Measurements from ENCODE around the gene CTDP1. TPM values are rescaled to one million over a fixed set of nuclear protein-coding genes. Genes with fewer than 3 reads are reported as not detected.

The CTDP1 gene
- total RNA-seq, 2 experiments from 2014 or later, result 36.7 to 45.5 TPM

GRCh38 chr18:79695856-79696850 lies 16.6 kb downstream of the CTDP1 start:
- no peak for ATAC-seq
- H3K36me3 Mint-ChIP-seq (ENCODE audit: low read depth), result peaks cover 32% of the 10 kb centered on the region
- no peak for DNase-seq
- ChIA-PET CTCF (interaction anchor here (0.5 kb wide), 1 partner anchor 207 kb away, joined by 3 read pairs; no protein-coding TSS in a partner anchor), POLR2A (no interaction called here)
- H3K27ac Mint-ChIP-seq, result no peak overlapping the region
- no peak overlapping the region for H3K4me3 Mint-ChIP-seq
- H3K9me3 Mint-ChIP-seq (ENCODE audit: low read depth), result no peaks in the 10 kb centered on the region
- intact Hi-C loops (cut with DNase I, micrococcal nuclease), result no loop called here
- H3K27me3 Mint-ChIP-seq, result no peaks in the 10 kb centered on the region
- peaks cover 13% of the 10 kb centered on the region for H3K4me1 Mint-ChIP-seq

GRCh38 chr18:79697178-79697577 lies 17.6 kb downstream of the CTDP1 start:
- ChIA-PET POLR2A (no interaction called here), CTCF (interaction anchor here (0.5 kb wide), 1 partner anchor 12 kb away, joined by 3 read pairs; no protein-coding TSS in a partner anchor)
- Mint-ChIP-seq H3K27me3 (no peaks in the 10 kb centered on the region), H3K9me3 (ENCODE audit: low read depth) (no peaks in the 10 kb centered on the region), H3K36me3 (ENCODE audit: low read depth) (peaks cover 38% of the 10 kb centered on the region), H3K4me3 (no peak overlapping the region), H3K4me1 (peaks cover 12% of the 10 kb centered on the region), H3K27ac (no peak overlapping the region)
- DNase-seq (no peak), ATAC-seq (no peak)
- intact Hi-C loops (cut with DNase I, micrococcal nuclease), result no loop called here

- Mint-ChIP-seq H3K27ac (no peak overlapping the region), H3K36me3 (ENCODE audit: low read depth) (peaks cover 38% of the 10 kb centered on the region), H3K27me3 (no peaks in the 10 kb centered on the region), H3K4me3 (no peak overlapping the region), H3K9me3 (ENCODE audit: low read depth) (no peaks in the 10 kb centered on the region), H3K4me1 (peaks cover 8% of the 10 kb centered on the region)
- DNase-seq (no peak), ATAC-seq (no peak)
- POLR2A ChIA-PET, result no interaction called here
- CTCF ChIA-PET, result interaction anchor here (0.5 kb wide), 1 partner anchor 329 kb away, joined by 5 read pairs; no protein-coding TSS in a partner anchor
- intact Hi-C loops (cut with DNase I, micrococcal nuclease), result no loop called here
Measured at GRCh38 chr18:79697976-79698375, 18.4 kb downstream of the CTDP1 start.

GRCh38 chr18:79698668-79699335 lies 19.2 kb downstream of the CTDP1 start:
- no peak overlapping the region for H3K4me3 Mint-ChIP-seq
- ChIA-PET CTCF (no interaction called here), POLR2A (no interaction called here)
- DNase-seq (no peak), ATAC-seq (no peak)
- intact Hi-C loops (cut with DNase I, micrococcal nuclease), result no loop called here
- H3K4me1 Mint-ChIP-seq, result peaks cover 8% of the 10 kb centered on the region
- no peak overlapping the region for H3K27ac Mint-ChIP-seq
- peaks cover 40% of the 10 kb centered on the region for H3K36me3 Mint-ChIP-seq (ENCODE audit: low read depth)
- H3K9me3 Mint-ChIP-seq (ENCODE audit: low read depth), result no peaks in the 10 kb centered on the region
- no peaks in the 10 kb centered on the region for H3K27me3 Mint-ChIP-seq

GRCh38 chr18:79699653-79700052 lies 20.1 kb downstream of the CTDP1 start:
- Mint-ChIP-seq H3K27me3 (no peaks in the 10 kb centered on the region), H3K9me3 (ENCODE audit: low read depth) (no peaks in the 10 kb centered on the region), H3K27ac (no peak overlapping the region), H3K4me3 (no peak overlapping the region), H3K36me3 (ENCODE audit: low read depth) (peaks cover 44% of the 10 kb centered on the region), H3K4me1 (peaks cover 5% of the 10 kb centered on the region)
- CTCF ChIA-PET, result no interaction called here
- POLR2A ChIA-PET, result no interaction called here
- no peak for ATAC-seq
- intact Hi-C loops (cut with DNase I, micrococcal nuclease), result no loop called here
- DNase-seq, result no peak

GRCh38 chr18:79702906-79703305 lies 23.3 kb downstream of the CTDP1 start:
- no peak overlapping the region for H3K27ac Mint-ChIP-seq
- DNase-seq (no peak), ATAC-seq (no peak)
- ChIA-PET POLR2A (no interaction called here), CTCF (interaction anchor here (1.0 kb wide), 1 partner anchor 323 kb away, joined by 4 read pairs; no protein-coding TSS in a partner anchor)
- intact Hi-C loops (cut with DNase I, micrococcal nuclease), result no loop called here
- peaks cover 55% of the 10 kb centered on the region for H3K36me3 Mint-ChIP-seq (ENCODE audit: low read depth)
- H3K27me3 Mint-ChIP-seq, result no peaks in the 10 kb centered on the region
- no peak overlapping the region for H3K4me3 Mint-ChIP-seq
- no peaks in the 10 kb centered on the region for H3K9me3 Mint-ChIP-seq (ENCODE audit: low read depth)
- no peaks in the 10 kb centered on the region for H3K4me1 Mint-ChIP-seq

- no peaks in the 10 kb centered on the region for H3K27me3 Mint-ChIP-seq
- peaks cover 45% of the 10 kb centered on the region for H3K36me3 Mint-ChIP-seq (ENCODE audit: low read depth)
- intact Hi-C loops (cut with DNase I, micrococcal nuclease), result no loop called here
- ATAC-seq, result no peak
- DNase-seq, result no peak
- no peak overlapping the region for H3K27ac Mint-ChIP-seq
- no peaks in the 10 kb centered on the region for H3K4me1 Mint-ChIP-seq
- ChIA-PET CTCF (no interaction called here), POLR2A (no interaction called here)
- no peaks in the 10 kb centered on the region for H3K9me3 Mint-ChIP-seq (ENCODE audit: low read depth)
- no peak overlapping the region for H3K4me3 Mint-ChIP-seq
Measured at GRCh38 chr18:79704631-79705030, 25.0 kb downstream of the CTDP1 start.

- ChIA-PET POLR2A (no interaction called here), CTCF (no interaction called here)
- Mint-ChIP-seq H3K4me3 (no peak overlapping the region), H3K27ac (no peak overlapping the region), H3K27me3 (no peaks in the 10 kb centered on the region), H3K4me1 (no peaks in the 10 kb centered on the region), H3K9me3 (ENCODE audit: low read depth) (no peaks in the 10 kb centered on the region), H3K36me3 (ENCODE audit: low read depth) (peaks cover 46% of the 10 kb centered on the region)
- no peak for DNase-seq
- ATAC-seq, result no peak
- intact Hi-C loops (cut with DNase I, micrococcal nuclease), result no loop called here
Measured at GRCh38 chr18:79705272-79705671, 25.7 kb downstream of the CTDP1 start.

GRCh38 chr18:79706006-79706405 lies 26.4 kb downstream of the CTDP1 start:
- no peak for ATAC-seq
- DNase-seq, result no peak
- Mint-ChIP-seq H3K4me3 (no peak overlapping the region), H3K9me3 (ENCODE audit: low read depth) (no peaks in the 10 kb centered on the region), H3K4me1 (no peaks in the 10 kb centered on the region), H3K36me3 (ENCODE audit: low read depth) (peaks cover 41% of the 10 kb centered on the region), H3K27ac (no peak overlapping the region), H3K27me3 (no peaks in the 10 kb centered on the region)
- ChIA-PET POLR2A (no interaction called here), CTCF (no interaction called here)
- intact Hi-C loops (cut with DNase I, micrococcal nuclease), result no loop called here

- intact Hi-C loops (cut with DNase I, micrococcal nuclease), result no loop called here
- Mint-ChIP-seq H3K36me3 (ENCODE audit: low read depth) (peaks cover 38% of the 10 kb centered on the region), H3K4me1 (no peaks in the 10 kb centered on the region), H3K27me3 (no peaks in the 10 kb centered on the region), H3K27ac (no peak overlapping the region), H3K9me3 (ENCODE audit: low read depth) (no peaks in the 10 kb centered on the region), H3K4me3 (no peak overlapping the region)
- ATAC-seq, result no peak
- no peak for DNase-seq
- ChIA-PET POLR2A (no interaction called here), CTCF (no interaction called here)
Measured at GRCh38 chr18:79706658-79707057, 27.1 kb downstream of the CTDP1 start.

- POLR2A ChIA-PET, result no interaction called here
- DNase-seq (no peak), ATAC-seq (no peak)
- no peaks in the 10 kb centered on the region for H3K9me3 Mint-ChIP-seq (ENCODE audit: low read depth)
- intact Hi-C loops (cut with DNase I, micrococcal nuclease), result no loop called here
- no peak overlapping the region for H3K4me3 Mint-ChIP-seq
- no peak overlapping the region for H3K27ac Mint-ChIP-seq
- H3K4me1 Mint-ChIP-seq, result no peaks in the 10 kb centered on the region
- CTCF ChIA-PET, result no interaction called here
- H3K27me3 Mint-ChIP-seq, result no peaks in the 10 kb centered on the region
- peaks cover 35% of the 10 kb centered on the region for H3K36me3 Mint-ChIP-seq (ENCODE audit: low read depth)
Measured at GRCh38 chr18:79707239-79707638, 27.6 kb downstream of the CTDP1 start.

- H3K27me3 Mint-ChIP-seq, result no peaks in the 10 kb centered on the region
- H3K36me3 Mint-ChIP-seq (ENCODE audit: low read depth), result peaks cover 38% of the 10 kb centered on the region
- no peak for ATAC-seq
- ChIA-PET CTCF (no interaction called here), POLR2A (no interaction called here)
- no peak overlapping the region for H3K27ac Mint-ChIP-seq
- no peaks in the 10 kb centered on the region for H3K4me1 Mint-ChIP-seq
- H3K4me3 Mint-ChIP-seq, result no peak overlapping the region
- no peaks in the 10 kb centered on the region for H3K9me3 Mint-ChIP-seq (ENCODE audit: low read depth)
- intact Hi-C loops (cut with DNase I, micrococcal nuclease), result no loop called here
- no peak for DNase-seq
Measured at GRCh38 chr18:79707671-79708070, 28.1 kb downstream of the CTDP1 start.
